DOHH2 (cell line): ENCODE data around the gene PLCG2.

ENCODE experiments used
- CTCF ChIP-seq: fragments of 200-600 bp; sonication (generic); IDR thresholded peaks from one replicate; pipeline ENCODE4 v1.5.1; 2014; ENCODE audit warnings: antibody characterized with exemption, mild to moderate bottlenecking, low read depth, low read length; ENCODE audit not compliant: poor library complexity, severe bottlenecking
- EZH2phosphoT487 ChIP-seq: fragments of 200-600 bp; sonication (generic); IDR thresholded peaks from 2 replicates; pipeline ENCODE4 v1.6.1; 2017; ENCODE audit warnings: borderline replicate concordance, mild to moderate bottlenecking, antibody characterized with exemption, low read length, moderate library complexity, mixed read lengths

DNA sequence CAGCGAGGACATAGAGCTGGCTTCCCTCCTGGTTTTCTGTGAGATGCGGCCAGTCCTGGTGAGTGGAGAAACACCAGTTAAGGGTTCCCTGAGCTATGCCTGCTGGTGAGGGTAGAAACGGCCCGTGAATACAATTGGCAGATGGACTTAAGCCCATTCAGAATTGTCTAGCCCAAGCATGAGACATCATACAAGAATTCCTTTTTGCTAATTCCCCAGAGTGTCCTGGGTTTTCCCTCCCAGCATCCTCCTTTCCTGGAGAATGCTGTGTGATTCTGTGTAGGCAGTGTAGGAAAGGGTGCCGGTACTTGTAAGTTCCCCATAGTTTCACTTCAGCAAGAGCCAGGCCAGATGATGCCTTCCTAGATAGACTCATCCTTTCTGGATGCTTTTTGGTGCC is 167.1 kb downstream of the PLCG2 start:
- TF ChIP-seq EZH2phosphoT487 (no peak), CTCF (no peak)
